Measurements from ENCODE around the gene TNXB. TPM values are rescaled to one million over a fixed set of nuclear protein-coding genes. Genes with fewer than 3 reads are reported as not detected.

TNXB gene
- total and polyA plus RNA-seq, 2 donors (not counting 3 experiments of a cell fraction or from before 2014, with no cell fraction given) = 0.47 to 2.7 TPM

GRCh38 chr6:32140420-32141046, 31.4 kb upstream of the TNXB start:
- CTCF ChIA-PET = interaction anchor here (1.0 kb wide), 1 partner anchor 8 kb away, joined by 4 read pairs; no protein-coding TSS in a partner anchor
- H3K4me1 ChIP-seq (ENCODE audit: control insufficient read depth, extremely low read depth, insufficient read depth, low read length) = no peaks in the 10 kb centered on the region

More at GRCh38 chr6:32140420-32141046, 31.4 kb upstream of the TNXB start:
- Histone ChIP-seq H3K36me3 (ENCODE audit: control insufficient read depth in 2 of 2, extremely low read depth in 1 of 2, insufficient read depth in 2 of 2, low read length in 2 of 2) (no peaks in the 10 kb centered on the region), H4K20me1 (replicated peaks; ENCODE audit: control insufficient read depth, extremely low read depth, insufficient read depth, low read length) (no peaks in the 10 kb centered on the region), H3K4me3 (replicated peaks in 1 of 3; ENCODE audit: insufficient read depth in 1 of 3, low read depth in 1 of 3, low read length in 3 of 3) (no peak overlapping the region), H3K79me2 (ENCODE audit: control insufficient read depth, insufficient read depth, low read length) (no peaks in the 10 kb centered on the region), H3K9me1 (replicated peaks; ENCODE audit: control insufficient read depth, extremely low read depth, insufficient read depth, low read length) (no peaks in the 10 kb centered on the region), H3K27me3 (ENCODE audit: control insufficient read depth in 2 of 2, insufficient read depth in 2 of 2, low read length in 2 of 2) (peaks cover 4 to 8% of the 10 kb centered on the region in 2 experiments), H2AFZ (ENCODE audit: low read depth, low read length) (no peak overlapping the region), H3K4me2 (ENCODE audit: insufficient read depth, low read length) (no peak overlapping the region), H3K9ac (replicated peaks; ENCODE audit: extremely low read depth, insufficient read depth, low read length) (no peak overlapping the region), H3K9me3 (replicated peaks; ENCODE audit: control insufficient read depth, insufficient read depth, low read length) (no peaks in the 10 kb centered on the region), H3K27ac (ENCODE audit: insufficient read depth, low read depth, low read length) (no peak overlapping the region)
- BruUV-seq (replicated peaks) = no TSS peak
- POLR2A ChIA-PET = no interaction called here
- TF ChIP-seq FOS (IDR thresholded peaks at IDR 0.05; ENCODE audit: borderline replicate concordance, insufficient read depth, low read length) = no peak
- no peak for TF ChIP-seq GATA2 (IDR thresholded peaks at IDR 0.05; ENCODE audit: insufficient read depth, insufficient read length, low read depth, low read length)
- TF ChIP-seq MYC (IDR thresholded peaks at IDR 0.05; ENCODE audit: low read depth, low read length) = no peak
- TF ChIP-seq, protein P1, sequence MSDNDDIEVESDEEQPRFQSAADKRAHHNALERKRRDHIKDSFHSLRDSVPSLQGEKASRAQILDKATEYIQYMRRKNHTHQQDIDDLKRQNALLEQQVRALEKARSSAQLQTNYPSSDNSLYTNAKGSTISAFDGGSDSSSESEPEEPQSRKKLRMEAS (IDR thresholded peaks at IDR 0.05; ENCODE audit: insufficient read depth, insufficient read length) = no peak
- TF ChIP-seq, protein P2, sequence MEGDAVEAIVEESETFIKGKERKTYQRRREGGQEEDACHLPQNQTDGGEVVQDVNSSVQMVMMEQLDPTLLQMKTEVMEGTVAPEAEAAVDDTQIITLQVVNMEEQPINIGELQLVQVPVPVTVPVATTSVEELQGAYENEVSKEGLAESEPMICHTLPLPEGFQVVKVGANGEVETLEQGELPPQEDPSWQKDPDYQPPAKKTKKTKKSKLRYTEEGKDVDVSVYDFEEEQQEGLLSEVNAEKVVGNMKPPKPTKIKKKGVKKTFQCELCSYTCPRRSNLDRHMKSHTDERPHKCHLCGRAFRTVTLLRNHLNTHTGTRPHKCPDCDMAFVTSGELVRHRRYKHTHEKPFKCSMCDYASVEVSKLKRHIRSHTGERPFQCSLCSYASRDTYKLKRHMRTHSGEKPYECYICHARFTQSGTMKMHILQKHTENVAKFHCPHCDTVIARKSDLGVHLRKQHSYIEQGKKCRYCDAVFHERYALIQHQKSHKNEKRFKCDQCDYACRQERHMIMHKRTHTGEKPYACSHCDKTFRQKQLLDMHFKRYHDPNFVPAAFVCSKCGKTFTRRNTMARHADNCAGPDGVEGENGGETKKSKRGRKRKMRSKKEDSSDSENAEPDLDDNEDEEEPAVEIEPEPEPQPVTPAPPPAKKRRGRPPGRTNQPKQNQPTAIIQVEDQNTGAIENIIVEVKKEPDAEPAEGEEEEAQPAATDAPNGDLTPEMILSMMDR (IDR thresholded peaks at IDR 0.05; ENCODE audit: extremely low read depth in 1 of 2, insufficient read depth in 1 of 2, low read depth in 1 of 2, low read length in 2 of 2) = no peak
- TF ChIP-seq EZH2 (IDR thresholded peaks at IDR 0.05; ENCODE audit: borderline replicate concordance, low read depth, low read length, severe bottlenecking) = no peak
- no peak for TF ChIP-seq POLR2AphosphoS5 (IDR thresholded peaks at IDR 0.05; ENCODE audit: insufficient read depth, low read depth, low read length)
- dilution Hi-C loops (cut with MboI; ENCODE audit: extremely low pct_ligation_motif_present, low sequenced_read_pairs) = no loop called here
- FAIRE-seq (no peak), DNase-seq (ENCODE audit: low read depth, low spot score) (no peak)
- intact Hi-C loops (cut with micrococcal nuclease) = no loop called here

All from endothelial cell of umbilical vein (primary cell).